GM18909 (cell line): ENCODE results near the gene RBM33.

Experiments
- ATAC-seq: cut with Tn5 transposase; IDR thresholded peaks from one replicate; pipeline ENCODE4 v1.9.1; 2021; ENCODE audit warnings: mild to moderate bottlenecking; ENCODE audit not compliant: unreplicated experiment, poor library complexity

Gene RBM33

DNA sequence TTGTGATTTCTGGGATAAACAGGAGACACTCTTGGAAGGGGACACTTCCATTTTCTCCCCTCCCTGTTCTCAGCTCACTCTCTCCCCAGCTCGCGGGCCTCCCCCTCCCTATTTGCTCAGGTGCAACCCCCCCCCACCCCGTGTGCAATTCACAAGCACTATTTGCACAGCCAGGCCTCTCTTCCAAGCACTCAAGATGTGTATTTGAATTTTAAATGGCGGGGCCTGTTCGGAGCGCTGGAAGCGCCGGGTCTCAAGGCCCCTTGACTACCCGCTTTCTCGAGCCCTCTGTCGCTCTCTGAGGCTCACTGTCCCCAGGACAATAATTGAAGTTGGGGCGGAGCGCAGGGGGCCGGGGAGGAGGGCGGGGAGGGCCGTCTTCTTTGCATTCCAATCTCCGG, 160.0 kb downstream of the RBM33 start:
- ATAC-seq: no peak

DNA sequence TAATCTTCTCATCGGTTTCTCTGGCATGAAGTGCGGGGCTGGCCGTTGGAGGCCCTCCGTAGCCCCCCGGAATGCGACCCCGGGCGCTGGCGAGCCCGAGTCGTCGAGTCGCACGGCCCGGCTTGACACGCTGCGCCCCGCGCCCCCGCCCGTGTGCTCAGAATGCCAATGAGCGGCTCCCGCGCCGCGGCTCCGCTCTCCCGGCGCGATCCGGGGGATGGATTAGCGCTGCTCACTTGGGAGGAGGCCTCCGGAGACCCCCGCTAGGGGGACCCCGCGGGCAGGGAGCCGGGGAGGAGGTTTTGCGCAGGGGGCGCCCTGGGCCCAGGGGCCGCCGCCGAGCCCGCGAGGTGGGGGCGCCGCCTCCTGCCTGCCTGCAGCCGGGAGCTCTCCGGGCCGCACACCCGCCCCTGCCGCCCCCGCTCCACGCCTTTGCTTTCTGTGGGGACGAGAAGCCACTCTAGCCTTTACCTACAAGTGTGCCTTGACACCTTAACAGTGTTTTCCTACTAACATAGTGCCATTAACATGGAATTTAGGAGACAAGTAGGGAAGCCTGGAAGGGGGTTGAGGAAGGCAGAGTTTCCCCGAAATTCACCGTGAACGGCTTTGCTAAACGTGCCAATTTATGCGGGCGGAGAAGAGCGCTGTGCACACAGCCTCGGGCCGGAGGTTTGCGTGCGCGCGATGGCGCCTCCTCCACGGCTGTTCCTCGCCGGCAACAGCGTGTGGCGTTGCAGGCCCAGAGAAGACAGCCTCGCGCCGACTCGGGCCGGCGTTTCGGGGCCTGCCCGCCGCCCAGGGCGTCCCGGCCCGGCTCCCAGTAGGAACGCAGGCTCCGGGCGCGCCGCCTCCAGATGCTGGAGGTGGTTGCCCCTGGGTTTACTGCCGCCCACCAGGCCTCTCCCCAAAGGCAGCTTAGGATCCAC, 160.7 kb downstream of the RBM33 start:
- ATAC-seq: peak; percentile 48

DNA sequence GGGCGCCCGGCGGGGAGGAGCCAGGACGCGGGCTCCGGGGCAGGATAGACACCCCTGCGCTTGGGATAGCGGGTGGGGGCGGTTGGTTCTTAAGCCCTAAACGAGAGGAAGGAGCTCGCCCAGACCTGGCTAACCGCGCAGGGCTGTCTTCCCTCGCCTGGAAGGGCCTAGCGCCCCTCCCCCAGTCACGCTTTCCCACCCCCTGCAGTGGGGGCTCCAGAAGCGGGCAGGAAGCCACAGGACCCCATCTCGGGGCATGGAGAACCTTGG, 161.3 kb downstream of the RBM33 start:
- ATAC-seq: no peak

DNA sequence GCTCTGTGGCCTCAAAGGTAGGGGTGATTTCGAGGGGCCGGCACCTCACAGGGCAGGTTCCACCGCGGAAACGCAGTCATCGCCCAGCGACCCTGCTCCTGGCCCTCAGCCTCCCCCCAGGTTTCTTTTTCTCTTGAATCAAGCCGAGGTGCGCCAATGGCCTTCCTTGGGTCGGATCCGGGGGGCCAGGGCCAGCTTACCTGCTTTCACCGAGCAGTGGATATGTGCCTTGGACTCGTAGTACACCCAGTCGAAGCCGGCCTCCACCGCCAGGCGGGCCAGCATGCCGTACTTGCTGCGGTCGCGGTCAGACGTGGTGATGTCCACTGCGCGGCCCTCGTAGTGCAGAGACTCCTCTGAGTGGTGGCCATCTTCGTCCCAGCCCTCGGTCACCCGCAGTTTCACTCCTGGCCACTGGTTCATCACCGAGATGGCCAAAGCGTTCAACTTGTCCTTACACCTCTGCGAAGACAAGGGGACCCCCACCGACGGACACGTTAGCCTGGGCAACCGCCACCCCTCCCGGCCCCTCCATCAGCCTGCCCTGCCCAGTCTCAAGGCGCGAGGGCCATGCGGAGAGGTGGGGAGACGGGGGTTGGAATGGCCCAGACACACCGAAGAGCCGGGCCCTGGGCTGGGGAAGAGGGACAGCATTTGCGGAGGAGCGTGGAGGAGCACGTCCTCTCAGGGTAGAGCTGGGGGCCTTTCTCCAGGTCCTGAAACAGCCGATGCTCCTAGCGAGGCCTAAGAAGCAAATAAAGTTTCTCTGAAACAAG, 161.8 kb downstream of the RBM33 start:
- no peak for ATAC-seq

DNA sequence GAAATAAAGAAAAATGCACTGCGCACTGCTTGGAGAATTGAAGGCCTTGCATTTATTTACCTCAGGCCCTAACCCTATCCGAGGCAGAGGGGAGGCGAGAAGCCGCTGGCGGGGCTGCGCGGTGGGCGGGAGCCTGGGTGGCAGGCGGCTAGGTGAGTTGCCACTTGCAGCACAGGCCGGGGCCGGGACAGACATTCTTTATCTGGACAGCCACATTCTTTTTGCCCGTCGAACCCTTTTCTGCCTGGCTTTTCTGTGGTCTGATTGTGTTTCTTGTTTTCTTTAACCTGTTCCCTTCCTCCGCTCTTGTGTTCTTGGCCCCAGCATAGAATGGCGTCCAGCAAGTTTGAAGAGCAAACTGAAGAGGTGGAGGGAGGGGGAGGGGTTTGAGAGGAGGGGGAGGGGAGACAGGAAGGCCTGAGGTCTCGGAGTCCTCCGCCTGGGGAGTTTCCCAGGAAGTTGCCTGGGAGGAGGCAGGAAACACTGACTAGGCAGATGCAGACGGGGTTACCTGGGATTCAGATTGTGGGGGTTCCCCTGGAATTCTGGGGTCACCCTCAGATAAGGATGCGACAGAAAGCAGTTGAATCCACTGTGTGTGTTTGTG, 162.7 kb downstream of the RBM33 start:
- ATAC-seq: no peak

DNA sequence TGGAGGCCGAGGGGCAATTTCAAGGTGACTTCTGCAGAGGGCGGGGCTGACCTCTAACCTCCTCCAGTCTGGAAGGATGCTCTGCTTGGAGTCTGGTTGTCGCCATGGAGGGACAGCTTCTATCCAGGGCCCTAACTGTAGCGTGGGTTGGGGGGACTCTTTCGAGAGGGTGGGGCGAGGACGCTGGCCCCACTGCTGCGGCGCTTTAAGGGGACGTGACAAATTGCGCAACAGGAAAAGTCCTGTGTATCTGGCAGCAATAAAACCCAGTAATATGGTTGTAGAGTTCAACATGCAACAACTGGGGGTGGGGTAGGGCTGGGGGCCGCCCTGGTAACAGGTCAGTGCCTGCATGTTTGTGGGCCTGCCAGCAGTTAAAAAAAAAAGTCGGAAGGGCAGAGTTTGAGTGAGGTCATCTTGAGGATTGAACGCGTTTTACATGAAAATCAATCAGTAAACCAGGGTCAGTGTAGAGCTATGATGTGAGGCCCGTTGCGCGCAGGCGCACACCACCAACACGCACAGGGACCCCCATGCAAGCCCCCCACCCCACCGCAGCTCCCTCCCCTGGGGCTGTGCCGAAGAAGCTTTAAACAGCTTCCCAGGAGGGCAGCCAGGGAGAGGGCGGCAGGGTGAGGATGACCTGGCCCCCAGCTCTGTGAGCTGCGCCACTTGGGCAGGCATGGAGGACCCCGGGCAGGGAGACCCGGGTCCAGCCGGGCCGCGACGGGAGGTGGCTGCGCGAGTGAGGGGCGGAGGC, 163.5 kb downstream of the RBM33 start:
- no peak for ATAC-seq

DNA sequence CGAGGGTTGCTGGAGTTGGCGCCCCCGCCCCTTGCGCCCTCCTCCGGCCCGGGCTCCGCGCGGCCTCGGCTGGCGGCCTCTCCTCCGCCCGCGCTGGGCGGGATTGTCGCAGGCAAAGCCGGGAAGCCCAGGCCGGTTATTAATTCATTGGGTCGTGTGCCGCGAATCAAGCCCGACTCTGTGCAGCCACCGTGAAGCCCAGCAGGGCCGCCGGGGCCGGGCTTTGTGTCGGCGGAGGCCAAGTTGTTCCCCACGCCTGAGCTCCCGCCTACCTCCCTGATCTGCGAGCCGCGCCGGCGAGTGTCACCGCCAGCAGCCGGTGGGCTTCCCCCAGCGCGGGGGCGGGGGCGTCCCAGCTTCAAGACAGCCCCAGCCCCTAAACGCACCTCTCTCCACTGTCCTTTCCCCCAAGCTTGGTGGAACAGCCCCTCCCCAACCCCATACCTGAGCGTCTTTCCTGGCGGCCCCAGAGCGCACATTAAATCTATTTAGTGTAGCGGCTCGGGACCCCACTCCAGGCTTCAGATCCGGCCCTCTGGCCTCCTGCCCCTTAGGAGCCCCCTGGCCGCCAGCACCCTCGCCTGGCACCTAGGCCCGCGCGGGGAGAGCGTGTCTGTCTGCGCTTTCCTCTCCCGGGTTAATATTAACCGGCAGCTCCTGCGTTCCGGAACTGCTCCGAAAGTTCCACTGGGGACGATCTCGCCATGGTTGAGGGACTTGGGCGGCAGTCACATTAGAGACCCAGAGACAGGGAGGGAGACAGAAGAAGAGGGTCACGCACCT, 164.3 kb downstream of the RBM33 start:
- ATAC-seq: peak; percentile 35

DNA sequence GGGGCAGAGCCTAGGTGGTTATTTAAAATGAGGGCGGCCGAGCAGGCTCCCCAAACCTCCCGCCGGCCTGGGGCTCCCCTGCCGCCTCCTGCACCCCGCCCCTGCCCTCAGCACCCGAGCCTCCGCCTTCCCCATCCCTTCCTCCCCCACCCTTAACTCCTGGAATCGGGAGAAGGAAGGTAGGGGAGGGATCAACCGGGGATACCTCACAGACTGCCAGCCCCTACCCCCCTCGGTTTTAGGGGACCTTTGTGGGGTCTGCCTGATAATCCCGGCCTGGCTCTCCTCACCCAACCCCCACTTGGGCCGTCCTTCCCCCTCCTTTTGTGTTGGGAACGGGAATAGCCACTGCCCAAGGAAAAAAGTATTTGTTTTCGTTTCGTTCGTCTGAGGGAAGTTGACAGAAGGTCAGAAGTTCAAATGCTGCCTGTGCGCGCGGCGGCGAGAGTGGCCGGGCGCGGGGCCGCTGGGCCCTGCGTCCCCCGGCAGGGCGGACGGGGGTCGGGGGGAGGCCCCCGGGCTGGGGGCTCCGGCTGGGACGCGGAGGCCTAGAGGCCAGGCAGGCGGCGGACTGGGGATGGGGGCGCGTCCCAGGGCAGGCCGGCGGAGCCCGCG, 165.0 kb downstream of the RBM33 start:
- no peak for ATAC-seq

DNA sequence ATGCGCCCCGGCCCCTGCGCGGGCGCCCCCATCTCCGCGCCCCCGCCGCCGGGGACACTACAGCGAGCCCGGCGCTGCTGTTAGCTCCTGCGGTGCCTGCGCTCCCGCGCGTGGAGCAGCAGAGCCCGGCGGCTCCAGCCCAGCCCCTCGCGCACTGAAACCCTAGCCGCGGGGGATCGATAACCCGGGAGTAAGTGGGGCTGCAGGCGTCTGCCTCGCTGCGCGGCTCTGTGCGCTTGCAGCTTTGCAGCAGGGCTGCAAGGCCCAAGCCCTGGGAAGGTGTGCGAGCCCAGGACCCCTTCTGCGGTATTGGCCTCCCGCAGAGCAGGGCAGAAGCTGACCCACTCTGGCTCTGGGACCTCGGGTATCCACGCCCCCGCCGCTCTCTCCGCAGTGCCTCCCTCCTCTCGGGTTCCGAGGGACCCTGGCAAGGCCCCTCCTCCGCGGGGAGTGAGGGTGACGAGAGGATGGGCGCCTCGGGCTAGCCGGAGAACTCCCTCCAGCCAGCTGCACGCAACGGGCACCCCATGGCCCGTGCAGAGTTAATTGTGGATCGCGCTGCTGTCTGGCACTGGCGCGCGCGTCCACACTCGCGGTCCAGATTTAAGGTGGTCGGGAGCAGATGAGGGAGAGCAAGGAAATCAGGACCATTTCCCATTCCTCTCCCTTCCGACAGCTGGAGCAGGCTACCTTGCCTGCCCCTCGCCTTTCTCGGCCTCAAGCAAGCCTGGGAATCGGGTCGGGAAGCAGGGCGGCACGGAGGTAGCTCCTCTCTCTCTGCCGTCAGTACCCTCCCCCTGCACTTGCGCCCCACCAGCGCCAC, 165.7 kb downstream of the RBM33 start:
- ATAC-seq: no peak

DNA sequence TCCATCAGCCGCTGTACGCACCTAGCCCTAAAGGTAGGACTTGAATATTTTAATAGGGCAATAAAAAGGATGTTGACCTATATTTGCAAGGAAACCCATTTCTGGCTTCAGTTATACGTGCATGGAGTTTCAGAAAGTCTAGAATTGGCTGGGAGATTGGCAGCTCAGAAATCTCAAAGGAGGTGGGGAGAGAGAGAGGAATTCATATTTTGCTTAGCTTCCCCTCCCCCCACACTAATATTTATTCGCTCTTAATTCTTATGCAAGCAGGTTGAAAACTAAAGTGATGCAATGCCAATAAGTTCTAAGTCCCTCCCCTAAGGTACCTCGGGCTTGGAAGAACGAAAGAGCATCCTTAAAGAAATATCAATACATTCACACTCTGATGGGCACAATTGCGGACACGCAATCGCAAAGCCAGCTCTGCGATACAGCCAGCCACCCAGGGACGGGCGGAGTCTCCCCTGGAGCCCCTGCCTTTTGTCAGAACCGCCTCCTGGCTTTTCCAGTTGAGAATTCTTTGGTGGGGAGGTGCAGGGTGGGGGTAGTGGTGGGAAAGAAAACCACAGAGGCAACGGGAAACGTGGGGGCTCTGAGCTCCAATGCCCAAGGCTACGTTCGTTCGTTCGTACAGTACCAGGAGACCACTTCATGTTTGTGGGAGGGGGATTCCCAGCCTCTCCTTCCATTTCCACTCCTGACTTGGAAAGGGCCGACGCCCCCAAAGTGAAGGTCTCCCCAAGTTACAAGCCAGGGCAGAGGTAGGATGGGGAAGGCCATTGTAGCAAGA, 166.5 kb downstream of the RBM33 start:
- no peak for ATAC-seq

DNA sequence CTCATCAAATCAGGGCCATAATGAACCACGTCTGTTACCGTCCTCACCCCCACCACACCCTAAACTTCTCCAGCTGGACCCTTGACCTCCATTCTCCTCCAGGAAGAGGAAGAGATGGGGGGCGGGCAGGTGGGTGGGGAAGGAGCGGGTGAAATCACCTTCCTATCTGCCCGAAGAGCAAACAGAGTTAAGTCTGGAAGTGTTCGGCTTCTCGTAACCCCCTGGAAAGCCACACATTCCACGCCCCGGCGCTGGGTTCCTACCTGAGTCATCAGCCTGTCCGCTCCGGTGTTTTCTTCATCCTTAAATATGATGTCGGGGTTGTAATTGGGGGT, 167.1 kb downstream of the RBM33 start:
- ATAC-seq: no peak

DNA sequence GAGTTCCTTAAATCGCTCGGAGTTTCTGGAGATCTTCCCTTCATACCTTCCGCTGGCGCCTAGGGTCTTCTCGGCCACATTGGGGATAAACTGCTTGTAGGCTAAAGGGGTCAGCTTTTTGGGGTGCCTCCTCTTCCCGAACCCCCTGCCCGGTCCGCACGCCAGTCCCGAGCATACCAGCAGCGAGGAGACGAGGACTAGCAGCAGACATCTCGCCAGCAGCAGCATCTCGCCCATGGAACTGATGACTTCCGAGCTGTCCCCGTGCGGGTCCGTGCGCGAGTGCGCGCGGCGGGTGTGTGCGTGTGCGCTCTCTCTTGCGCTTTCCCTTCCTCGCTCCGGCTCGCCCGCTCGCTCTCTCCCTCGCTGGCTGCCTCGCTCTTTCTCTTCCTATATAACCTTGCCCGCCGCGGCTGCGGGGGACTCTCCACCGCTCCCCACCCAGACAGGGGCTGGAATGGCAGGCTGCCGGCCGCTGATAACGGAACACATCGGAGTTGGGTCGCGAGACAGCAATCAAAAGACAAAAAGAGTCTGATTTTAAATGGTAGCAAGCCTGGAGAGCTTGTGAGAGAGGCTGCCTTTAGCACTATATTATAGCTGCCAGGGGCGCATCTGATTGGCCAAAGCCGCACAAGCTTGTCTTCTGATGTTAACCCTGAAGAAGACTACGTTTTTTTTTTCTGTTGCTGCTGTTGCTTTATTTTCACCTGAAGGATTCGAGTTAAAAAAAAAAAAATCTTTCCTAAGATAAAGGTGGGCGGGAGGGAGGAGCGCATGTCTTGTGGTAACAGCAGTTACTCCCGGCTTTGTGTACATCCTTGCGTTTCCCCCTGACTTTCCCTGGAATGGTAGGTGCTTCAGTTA, 167.7 kb downstream of the RBM33 start, which contains the start of gene SHH:
Gene SHH (minus strand): TSS at position 569 of the 867 bp plus-strand sequence. CDS start 341 bp downstream, at position 228.
- ATAC-seq: no peak

DNA sequence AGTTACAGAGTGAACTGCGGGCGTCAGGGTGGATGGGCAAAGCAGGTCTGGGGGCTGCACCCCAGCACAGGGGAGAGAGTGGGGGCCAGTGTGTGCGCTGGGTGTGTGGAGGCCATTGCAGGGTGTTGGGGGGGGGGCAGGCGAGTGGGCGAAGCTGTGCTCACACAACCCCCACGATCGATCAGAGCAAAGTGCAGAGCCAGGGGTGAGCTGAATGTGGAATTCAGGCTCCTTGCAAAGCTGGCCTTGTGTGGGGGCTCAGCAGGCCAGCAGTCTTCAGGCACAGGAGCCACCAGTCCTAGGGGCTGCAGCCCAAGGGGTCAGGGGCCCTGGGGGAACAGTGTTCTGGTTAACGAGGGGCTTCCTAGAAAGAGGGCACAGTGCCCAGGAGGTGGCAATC, 168.7 kb downstream of the RBM33 start:
- ATAC-seq: no peak

DNA sequence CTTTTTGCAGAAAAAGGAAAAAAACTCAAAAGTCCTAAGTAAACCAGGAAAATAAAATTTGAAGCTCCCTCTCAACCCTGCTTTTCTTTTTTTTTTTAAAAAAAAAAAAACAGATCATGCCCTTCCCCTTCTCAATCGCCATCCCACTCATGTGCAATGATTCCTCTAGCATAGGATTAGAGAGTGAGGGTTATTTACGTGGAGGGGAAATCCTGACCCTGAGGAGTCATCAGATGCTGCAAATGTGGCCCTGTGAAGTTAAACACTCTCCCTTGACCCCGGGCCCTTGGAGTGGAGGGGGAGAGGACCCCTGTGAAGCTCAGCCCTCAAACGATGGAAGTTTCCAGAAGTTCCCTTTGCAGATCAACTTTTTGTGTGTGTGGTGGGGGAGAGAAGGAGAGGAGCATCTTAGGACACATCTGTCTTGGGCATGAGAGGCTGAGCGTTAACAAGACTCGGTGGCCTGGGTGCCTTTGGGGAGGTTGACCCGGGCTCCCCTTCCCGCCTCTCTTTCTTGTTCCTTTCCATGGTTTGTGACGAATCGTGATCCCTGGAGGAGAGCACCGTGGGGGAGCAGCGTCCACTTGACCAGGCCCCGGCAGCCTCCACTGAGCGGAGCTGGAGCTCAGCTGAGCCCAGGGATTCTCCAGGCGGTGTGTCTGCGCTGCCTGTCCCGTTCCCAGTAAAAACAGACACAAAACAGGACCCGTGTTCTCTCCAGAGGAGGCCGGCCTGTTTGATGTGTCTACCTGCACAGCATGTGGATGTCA, 169.3 kb downstream of the RBM33 start:
- ATAC-seq: no peak

DNA sequence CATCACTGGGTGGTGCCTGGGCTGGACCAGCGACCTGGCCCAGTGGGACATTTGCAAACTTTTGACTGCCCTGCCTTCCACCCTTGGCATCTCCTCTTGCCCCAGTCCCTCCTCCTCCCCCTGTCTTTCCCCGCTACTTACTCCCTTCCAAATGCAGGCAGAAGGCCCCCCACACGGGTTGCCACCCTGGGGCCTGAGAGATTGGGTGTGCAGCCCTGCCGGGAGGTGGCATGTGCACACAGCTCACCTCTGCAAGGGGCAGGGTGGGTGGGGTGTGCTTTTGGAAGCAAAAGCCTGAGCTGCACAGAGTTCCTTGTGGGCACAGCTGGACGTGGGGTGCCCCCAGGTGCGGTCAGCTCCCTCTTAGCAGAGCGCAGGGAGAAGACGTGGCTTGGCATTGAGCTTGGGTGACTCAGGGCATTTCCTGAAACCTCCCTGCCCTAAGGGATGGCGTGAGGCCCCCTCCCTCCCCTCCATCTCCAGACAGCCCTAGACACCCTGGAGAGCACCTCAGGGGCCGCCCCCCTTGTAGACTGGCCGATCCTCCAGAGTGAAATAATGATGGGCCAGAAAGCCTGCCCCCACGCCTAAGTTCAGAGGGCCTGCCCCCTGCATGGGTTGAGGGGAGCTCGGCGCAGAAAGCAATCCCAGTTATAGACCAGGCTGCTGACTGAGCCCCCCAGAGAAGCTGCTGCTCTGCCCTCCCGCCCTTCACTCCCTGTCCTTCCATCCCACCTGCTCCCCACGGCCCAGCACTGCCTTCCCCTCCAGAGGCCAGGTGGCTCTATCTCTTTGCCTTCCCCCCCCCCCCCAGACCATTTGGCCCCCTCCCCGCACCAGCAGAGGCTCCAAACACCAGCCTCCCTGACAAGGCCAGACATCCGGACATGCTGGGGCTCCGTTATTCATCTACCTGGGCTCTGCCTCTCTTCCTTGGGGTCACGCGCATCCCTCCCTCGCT, 170.1 kb downstream of the RBM33 start:
- ATAC-seq: no peak
